ENCODE measurements around the gene SCTR.

DNA sequence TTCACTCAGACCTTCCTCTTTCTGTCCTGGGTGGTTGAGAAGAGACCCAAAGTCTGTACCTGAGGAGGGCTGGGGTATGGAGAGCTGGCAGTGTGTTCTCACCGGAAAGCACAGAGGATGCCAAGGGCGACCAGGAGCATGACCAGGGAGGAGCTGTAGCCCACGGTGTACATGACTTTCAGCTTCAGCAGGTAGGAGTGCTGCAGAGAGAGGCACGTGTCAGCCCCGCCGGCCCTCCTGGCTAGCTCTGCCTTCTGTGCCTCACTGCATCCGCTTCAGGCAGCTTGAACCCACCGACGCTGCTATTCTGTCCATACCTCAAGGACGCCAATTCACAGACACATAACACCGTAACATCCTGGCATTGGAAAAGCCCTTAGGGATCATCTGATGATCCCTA lies 58.6 kb downstream of the SCTR start:
- TF ChIP-seq EZH2 (IDR thresholded peaks at IDR 0.05; ENCODE audit: low read depth): no peak
- TF ChIP-seq, protein P1, sequence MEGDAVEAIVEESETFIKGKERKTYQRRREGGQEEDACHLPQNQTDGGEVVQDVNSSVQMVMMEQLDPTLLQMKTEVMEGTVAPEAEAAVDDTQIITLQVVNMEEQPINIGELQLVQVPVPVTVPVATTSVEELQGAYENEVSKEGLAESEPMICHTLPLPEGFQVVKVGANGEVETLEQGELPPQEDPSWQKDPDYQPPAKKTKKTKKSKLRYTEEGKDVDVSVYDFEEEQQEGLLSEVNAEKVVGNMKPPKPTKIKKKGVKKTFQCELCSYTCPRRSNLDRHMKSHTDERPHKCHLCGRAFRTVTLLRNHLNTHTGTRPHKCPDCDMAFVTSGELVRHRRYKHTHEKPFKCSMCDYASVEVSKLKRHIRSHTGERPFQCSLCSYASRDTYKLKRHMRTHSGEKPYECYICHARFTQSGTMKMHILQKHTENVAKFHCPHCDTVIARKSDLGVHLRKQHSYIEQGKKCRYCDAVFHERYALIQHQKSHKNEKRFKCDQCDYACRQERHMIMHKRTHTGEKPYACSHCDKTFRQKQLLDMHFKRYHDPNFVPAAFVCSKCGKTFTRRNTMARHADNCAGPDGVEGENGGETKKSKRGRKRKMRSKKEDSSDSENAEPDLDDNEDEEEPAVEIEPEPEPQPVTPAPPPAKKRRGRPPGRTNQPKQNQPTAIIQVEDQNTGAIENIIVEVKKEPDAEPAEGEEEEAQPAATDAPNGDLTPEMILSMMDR (conservative IDR thresholded peaks at IDR 0.05): no peak

Data from PC-9 (cell line).